Left ventricle myocardium superior (tissue), 1 donor: Measurements from ENCODE around the gene RTKN2. TPM values are rescaled to one million over a fixed set of nuclear protein-coding genes. Genes with fewer than 3 reads are reported as not detected.

ENCODE experiments used
- ATAC-seq: fragments of 200-7000 bp; cut with Tn5 transposase; one replicate; pipeline ENCODE4 v1.9.1; 2020; ENCODE audit warnings: mild to moderate bottlenecking, moderate library complexity
- DNase-seq: peaks from one replicate; pipeline ENCODE4 v3.0.0-alpha.2; 2020
- intact Hi-C: fragments of 100-400 bp; cut with micrococcal nuclease; formaldehyde crosslinking; loops from one replicate; pipeline ENCODE4 v1.11.0; 2022
- total RNA-seq: library from RNA; stranded (reverse); fragmentation: NEBNext Ultra II Directional; extraction: Animal tissue kit (Norgen Biotek cat#: 25700); gene quantifications from one replicate; pipeline ENCODE4 v1.2.1, GENCODE V29; 2021
- donor health status: DM: no; HTN: yes; CAD: no; lungs with severe emphysema.

The RTKN2 gene
- total RNA-seq, 1 donor from 2014 or later: not detected

DNA sequence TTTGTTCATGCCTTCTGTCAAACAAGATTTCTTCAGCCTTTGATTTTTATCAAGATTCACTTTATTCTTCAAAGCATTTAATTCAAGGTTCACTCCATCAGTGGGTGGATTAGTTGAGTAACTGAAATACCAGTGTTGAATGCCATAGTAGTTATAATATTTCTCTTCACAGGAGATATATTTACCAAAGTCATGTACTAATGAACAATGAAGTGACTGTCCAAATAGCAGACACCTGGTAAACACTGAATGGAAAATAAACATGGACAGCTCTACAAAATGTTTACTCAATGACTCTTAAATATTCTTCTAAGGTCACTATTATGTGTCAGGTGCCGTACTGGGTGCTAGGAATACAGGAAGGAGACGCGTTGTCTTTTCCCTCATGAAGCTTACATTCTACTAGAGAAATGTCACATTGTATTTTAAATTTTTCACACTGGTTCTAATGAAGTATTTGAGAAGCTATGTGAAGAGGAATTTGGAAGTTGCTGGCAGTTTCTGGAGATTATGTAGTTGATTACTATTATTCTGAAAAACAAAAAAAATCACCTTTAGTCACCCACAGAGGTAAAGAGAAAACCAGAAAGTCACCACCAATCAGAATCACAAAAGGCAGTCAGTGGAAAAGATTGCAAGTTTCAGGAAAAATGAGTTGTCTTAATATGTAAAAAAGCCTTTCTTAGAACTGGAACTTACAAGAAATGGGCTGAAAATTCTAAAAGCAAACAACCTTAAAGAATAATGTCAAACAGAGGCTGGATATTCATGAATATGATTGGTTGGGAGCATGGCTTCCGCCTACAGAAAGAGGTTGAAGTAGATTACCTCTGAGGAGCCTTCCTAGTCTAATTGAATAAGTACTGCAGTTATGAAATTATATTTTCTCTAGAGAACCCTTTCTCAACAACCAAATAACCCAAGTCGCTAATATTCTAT lies 84.5 kb downstream of the RTKN2 start:
- DNase-seq (no peak), ATAC-seq (no peak)
- intact Hi-C loops: no loop called here

DNA sequence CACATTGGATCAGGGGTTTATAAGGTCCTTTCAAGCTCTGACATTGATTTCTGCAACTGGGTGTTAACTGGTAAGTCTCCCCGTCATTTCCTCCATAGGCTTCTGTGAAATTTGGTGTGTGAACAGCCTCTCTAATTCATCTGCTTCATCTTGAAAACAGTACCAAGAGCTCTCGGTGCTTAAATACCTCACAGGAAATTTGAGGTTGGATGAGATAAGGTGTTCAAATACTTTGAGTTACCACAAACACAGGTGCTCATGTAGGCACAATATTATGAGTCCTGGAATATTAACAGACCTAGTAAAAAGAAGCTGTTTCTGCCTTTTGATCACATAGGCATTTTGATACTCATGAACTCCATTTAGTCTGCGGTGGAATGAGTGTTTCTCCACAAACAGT lies 85.2 kb downstream of the RTKN2 start:
- DNase-seq (no peak), ATAC-seq (no peak)
- intact Hi-C loops: no loop called here

DNA sequence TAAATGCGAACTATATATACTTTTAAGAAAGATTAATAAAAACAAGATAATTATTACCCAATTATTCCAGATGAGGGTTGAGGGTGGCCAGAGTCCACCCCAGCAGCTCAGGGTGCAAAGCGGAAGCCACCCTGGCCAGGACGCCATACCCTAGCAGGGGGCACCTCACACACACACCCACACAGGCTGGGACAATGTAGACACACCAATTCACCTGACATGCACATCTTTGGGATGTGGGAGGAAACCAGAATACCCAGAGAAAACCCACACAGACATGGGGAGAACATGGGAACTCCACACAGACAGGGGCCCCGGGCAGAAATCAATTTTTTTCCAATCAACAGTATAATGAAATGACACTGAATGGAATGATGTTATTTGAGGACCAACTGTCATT lies 86.0 kb downstream of the RTKN2 start:
- intact Hi-C loops: no loop called here
- ATAC-seq (no peak), DNase-seq (no peak)

DNA sequence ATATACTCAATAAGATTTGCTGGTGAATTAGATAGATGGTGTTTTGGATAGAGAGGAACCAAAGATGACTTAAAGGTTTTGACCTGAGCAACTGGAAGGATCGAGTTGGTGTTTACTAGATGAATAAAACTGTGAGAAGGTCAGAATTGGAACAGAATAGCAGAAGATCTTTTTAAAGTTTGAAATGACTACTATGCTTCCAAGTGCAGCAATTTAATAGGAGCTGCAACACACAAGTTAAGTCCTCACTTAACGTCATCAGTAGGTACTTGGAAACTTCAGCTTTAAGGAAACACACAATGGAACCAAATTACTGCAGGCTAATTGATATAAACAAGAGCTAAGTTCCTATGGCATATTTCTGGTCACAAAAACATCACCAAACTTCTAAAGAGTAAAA lies 86.5 kb downstream of the RTKN2 start:
- ATAC-seq (no peak), DNase-seq (no peak)
- intact Hi-C loops: no loop called here

DNA sequence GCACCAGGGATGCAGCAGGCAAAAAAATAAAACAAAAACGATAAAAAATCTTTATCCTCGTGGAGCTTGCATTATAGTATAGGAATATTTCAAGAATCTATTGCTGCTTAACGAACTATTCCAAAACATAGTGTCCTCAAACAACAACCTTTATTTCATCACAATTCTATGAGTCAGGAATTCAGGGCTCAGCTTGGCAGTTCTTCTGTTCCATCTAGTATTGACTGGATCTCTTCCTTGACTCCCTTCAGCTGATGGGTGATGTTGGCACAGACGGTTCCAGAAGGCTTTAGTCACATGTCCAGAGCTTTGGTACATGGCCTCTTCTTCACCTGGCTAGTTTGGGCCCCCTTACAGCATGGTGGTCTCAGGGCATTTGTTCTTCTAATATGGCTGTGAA lies 88.0 kb downstream of the RTKN2 start:
- intact Hi-C loops: no loop called here
- DNase-seq (no peak), ATAC-seq (no peak)

DNA sequence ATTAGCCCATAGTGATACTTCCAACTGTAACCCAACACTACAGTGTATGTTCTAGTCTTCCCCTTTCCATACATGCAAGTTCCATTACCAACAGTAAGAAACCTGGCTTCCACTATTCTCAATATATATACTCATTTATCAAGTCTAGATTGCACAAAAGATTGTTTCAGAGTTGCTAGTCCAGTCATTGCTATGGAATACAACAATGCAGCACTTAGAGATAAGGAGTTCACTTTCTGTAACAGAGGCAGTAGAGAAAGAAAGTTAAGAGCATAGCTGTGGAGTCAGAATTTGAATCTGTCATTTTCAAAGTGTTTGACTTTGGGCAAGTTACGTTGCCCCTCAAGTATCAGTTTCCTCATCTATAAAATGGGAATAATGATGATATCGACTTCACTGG lies 90.1 kb downstream of the RTKN2 start:
- intact Hi-C loops: no loop called here
- ATAC-seq (no peak), DNase-seq (no peak)

DNA sequence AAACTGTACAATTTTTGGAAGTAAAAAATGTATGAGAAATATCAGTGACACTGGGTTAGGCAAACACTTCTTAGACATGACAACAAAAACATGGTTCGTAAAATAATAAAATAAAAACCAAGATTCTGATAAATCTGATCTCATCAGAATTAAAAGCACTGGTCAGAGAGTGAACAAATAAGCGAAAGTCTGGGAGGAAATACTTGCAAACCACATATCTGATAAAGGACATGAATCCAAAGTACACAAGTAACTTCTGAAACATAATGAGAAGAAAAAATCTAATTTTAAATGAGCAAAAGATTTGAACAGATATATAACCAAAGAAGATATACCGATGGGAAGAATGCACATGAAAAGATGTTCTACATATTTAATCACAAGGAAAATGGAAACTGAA lies 91.5 kb downstream of the RTKN2 start:
- no peak for ATAC-seq

DNA sequence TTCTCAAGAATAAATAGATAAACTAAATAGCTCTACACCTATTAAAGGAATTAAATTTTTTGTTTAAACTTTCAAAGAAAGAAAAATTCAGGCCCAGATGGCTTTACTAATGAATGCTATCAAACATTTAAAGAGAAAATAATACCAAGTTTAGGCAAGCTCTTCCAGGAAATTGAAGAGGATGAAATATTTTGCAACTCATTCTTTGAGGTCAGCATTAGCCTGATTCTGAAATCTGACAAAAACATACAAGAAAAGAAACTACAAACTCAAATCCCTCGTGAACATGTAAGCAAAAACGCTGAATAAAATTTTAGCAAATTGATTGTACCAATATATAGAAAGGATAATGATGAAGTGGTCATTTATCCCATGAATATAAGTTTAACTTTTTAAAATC lies 93.4 kb downstream of the RTKN2 start:
- intact Hi-C loops: no loop called here
- ATAC-seq (no peak), DNase-seq (no peak)

More for the DNA sequence above, 91.5 kb downstream of the RTKN2 start:
- intact Hi-C loops: no loop called here
- no peak for DNase-seq

DNA sequence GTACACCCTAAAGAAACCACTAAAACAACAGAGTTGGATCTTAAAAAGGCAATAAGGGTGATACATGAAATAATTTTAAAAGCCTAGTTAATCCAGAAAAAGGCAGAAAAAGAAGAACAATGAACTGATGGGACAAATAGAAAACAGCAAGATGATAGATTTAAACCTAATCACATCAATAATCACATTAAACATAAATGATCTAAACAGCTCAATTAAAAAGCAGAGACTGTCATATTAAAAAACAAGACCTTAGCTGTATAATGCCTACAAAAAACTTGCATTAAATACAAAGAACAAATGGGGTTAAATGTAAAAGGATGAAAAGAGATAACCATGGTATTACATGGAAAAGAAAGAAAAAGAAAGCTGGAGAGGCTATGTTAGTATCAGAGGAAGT lies 96.2 kb downstream of the RTKN2 start:
- DNase-seq: no peak
- ATAC-seq: no peak

DNA sequence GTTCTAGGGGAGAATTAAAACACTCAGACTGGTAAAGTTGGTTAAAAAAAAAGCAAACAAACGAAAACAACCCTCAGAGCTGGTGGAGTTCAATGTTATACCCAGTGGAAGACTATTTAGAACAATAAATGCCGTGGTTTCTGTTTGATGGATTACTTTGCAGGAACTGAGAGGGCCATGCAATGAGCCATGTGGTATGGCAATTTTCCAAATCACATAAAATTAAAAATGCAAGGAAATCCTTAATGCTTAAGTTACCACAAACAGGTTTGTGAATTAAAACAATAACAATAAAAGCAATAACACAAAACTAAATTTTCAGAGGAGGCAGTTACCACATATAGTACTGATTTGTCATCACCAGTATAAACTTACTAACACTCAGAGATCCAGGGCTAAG lies 96.9 kb downstream of the RTKN2 start:
- intact Hi-C loops: no loop called here
- DNase-seq (no peak), ATAC-seq (no peak)

More for the DNA sequence above, 96.2 kb downstream of the RTKN2 start:
- intact Hi-C loops: no loop called here

DNA sequence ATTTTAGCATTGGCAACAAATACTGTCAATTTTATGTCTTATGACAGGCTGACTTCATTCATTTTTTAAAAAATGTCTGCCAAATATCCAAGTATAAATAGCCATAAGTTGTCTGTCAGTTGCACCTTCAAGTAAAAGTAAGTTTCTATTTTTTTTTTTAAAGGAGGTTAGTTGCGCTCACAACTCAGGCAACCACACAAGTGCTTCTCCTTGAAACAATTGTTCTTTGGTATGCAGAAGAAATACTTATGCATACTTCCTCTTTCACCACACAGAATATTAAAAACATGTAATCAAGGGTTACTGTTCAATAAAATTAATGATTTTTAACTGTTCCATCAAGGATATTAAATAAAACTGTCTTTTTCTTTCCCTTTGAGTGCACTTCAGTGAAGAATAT lies 97.9 kb downstream of the RTKN2 start:
- ATAC-seq (no peak), DNase-seq (no peak)
- intact Hi-C loops: no loop called here

DNA sequence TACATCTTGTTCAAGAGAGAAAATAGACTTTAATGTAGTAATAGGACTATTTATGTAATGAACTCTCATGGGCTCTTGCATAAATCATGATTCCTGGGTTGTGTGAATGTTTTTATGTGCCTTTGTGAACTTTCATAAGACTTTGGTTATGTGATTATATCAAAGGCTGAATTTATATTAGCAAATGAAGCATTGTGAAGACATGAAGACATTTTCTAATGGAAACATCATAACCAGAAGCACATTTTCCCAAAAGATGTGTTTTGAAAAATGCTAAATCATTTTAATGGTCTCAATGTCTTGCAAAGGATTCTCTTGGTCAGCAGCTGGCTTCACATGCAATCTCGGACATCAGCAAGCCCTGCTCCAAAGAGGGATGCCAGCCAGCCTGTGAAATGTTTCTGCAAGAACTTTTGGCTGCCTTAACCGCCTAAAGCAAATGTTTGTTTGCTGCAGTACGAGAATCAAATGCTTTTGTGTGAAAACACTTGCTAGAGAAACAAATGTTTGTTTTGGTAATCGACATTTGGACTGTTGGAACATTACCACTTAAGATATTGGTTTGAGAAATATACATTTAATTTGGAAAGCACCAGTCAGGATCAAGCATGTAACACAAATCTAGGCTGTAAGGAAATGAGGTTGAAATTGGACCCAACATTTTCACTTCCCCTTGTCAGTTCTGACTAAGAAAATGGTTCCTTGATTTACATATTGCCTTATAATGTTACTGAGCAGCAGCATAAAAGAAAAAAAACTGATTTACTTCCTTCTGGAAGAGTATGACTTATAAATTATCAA lies 102.1 kb downstream of the RTKN2 start:
- ATAC-seq (no peak), DNase-seq (no peak)
- intact Hi-C loops: no loop called here

DNA sequence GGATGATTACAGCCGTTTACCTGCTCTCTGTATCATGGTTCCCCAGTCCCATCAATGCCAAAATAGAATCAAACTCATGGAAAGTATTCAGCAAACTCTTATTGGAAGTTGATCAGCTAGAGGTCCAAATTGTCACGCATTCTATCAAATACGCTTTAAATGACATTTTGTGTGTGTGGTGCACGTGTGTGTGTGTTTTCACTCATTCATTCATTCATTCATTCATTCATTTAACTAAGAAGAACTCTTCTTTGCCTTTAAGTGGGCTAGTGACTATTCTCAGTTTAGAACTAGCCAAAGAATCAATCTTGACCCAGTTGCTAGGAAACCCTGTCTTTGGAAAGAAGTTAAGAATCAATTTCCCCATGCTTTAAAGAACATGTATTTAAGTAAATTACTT lies 102.8 kb downstream of the RTKN2 start:
- no peak for ATAC-seq
- intact Hi-C loops: no loop called here
- DNase-seq: no peak

DNA sequence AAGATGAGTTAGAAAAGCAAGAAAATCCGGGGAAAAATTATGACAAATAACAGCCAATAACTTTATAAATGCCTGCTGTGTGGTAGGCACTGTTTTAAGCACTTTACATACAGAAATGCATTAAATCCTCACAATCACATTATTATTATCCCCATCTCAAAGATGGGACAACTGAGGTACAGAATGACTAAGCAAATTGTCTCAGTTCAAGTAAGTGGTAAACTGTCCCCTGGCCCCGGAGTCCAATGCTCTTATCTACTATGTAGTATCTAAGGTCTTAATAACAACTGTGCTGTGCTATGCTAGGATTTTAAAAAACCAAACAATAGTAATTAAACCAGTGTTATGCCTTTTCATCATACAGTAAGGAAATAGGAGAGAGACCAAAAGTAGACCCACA lies 105.6 kb downstream of the RTKN2 start:
- no peak for ATAC-seq

DNA sequence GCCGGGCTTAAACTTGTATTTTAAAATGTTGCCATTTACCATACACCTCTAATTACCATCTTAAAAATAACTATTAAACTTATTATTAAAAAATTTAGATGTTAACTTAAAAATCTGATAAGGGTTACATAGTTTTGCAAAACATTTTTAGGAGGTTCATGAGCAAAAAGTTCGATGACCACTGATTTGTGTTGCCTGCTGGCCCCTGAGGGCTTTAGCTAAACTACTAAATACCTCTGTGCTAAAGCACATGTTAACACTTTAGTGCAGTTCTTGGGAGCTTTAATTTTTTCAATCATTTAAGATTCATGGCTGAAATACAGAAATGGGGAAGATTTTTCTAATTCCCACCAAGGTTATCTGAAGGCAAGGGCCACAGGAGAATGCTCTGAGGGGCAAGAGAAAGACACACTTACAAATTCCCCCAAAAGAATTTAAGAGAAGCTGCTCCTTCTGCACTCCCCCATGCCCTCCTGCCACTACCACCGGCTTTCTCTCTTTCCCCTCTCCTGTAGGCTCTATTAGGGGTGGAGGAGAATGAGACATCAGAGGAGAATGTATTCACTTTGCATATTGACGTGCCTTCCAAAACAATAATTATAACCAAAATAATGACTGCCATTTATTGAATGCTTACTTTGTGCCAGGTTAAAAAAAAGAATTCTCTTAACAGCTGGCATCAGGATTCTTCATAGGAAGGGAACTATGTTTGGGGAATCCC lies 106.2 kb downstream of the RTKN2 start:
- ATAC-seq (no peak), DNase-seq (no peak)
- intact Hi-C loops: no loop called here

More for the DNA sequence above, 105.6 kb downstream of the RTKN2 start:
- no peak for DNase-seq
- intact Hi-C loops: no loop called here

DNA sequence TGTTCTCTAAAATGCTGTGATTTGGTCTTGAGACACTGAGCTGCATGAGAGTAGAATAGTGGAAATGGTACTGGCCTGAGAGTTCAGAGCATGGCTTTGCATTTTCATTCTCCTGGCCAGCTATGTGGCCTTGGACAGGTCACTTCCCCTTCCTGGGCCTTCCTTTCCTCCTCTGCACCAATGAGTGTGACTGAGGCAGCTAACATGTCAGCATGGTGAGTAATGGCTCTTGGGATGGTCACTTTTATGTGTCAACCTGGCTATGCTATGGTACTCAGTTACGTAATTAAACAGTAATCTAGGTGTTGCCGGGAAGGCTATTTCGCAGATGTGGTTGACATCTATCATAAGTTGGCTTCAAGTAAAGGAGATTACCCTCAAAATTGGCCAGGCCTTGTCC lies 109.3 kb downstream of the RTKN2 start:
- ATAC-seq: no peak
- intact Hi-C loops: no loop called here
- no peak for DNase-seq

DNA sequence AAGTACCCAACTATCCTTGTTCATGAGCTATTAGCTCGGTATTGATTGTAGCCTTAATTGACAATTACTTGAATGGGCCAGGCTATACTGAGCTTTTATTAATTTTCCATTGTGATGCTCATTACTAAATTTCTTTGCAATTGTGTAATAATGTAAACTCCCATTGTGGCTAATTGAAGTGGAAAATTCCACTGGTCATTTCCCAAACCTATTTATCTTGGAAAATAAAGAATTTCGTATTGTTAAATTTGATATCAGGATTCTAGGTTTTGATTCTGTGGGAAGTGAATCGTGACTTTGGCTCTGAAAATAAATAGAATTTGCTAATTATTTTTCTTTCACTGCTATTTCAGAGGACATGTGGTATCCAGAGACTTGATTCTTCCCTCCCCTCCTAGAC lies 111.0 kb downstream of the RTKN2 start:
- intact Hi-C loops: no loop called here
- no peak for DNase-seq

DNA sequence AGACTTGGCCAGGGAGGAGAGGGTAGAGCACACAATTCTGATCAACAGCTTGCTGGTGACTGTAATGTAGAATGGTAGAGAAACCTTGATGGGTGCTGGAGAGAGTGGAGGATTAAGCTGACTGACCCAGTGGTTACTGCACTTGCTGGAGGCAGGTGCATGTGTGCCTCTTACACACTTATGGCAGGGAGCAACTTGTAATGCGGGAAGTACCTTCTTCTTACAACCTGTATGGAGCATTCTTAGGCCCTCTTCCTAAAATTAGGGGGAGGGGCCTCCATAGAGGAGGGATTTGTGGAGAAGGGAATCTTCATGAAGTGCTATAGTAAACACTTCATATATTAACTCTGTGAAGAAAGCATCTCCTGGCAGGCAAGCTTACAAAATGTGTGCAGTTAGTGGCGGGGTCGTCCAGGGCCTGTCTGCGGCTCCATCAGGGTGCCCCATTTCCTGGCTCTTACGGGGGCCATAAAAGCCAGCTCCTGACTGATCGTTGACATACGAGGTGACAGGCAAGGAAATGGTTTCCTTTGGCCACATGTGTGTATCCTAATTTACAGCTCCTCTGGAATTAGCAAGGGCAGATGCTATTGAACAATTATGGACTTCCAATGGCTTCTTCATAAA lies 113.5 kb downstream of the RTKN2 start:
- DNase-seq (no peak), ATAC-seq (no peak)
- intact Hi-C loops: no loop called here

More for the DNA sequence above, 111.0 kb downstream of the RTKN2 start:
- no peak for ATAC-seq

DNA sequence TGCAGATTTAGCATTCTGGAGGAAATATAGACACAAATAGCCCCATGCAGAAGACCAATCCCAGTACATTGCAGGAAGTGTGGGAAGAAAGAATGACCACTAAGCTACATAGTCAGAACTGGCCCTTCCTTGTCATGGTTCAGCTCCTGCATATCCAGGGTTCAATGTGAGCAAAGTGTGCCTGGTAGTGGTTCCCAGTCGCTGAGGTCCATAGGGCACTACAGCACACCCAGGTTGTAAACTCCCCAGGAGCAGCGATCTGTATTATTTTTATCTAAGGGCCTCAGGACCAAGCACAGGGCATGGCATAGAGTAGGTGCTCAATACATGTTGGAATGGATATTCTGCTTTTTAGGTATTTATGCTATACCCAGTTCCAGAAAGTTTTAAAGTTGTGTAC lies 114.4 kb downstream of the RTKN2 start:
- DNase-seq: no peak

More for the DNA sequence above, 114.4 kb downstream of the RTKN2 start:
- no peak for ATAC-seq
- intact Hi-C loops: no loop called here
